Activated CD4-positive, alpha-beta T cell treated with anti-CD3 and anti-CD28 coated beads for 1 hour (primary cell): ENCODE results near the gene SDK2.
"Not testable (repeated sequence)": the region's sequence is repeated elsewhere in the genome, so short reads cannot be mapped to it uniquely, and the experiment has no call there.

Experiments
- DNase-seq: peaks from one replicate; pipeline ENCODE4 v3.0.0-alpha.2; 2020

The SDK2 gene

DNA sequence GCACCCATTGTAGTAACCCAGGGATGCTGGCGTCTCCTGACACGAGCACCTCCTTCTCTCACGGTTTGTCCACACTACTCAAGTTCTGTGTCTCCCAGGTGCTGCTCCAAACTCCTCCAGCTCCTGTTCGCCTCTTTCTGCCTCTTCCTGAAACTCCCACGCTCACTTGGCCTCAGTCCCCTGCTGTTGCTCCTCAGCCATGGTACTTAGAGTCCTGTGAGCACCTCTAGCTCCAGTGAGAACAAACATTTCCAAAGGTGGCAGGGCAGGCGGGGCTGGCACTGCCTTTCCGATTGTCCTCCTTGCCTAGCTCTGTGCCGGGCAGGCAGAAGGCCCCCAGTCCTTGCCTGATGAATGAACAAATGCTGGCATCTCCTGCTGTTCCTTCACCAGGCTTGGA is 146.1 kb downstream of the SDK2 start:
- no peak for DNase-seq

DNA sequence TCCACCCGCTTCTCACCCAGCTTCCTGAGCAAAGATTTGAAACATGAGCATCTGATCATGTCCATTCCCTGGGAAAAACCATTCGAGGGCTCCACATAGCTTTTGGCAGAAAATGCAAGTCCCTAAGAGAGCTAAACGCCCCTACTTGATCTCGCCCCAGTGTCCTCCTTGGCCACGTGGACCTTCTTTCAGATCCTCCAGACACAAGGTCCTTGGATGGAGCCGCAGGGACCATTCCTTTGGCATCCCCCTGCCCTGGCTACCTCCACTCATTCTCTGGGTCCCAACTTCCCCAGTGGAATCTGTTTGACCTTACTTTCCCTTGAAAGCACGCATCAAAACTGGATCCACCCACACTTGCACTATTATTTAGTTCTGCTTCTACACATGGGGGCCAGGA is 146.5 kb downstream of the SDK2 start:
- DNase-seq: no peak

DNA sequence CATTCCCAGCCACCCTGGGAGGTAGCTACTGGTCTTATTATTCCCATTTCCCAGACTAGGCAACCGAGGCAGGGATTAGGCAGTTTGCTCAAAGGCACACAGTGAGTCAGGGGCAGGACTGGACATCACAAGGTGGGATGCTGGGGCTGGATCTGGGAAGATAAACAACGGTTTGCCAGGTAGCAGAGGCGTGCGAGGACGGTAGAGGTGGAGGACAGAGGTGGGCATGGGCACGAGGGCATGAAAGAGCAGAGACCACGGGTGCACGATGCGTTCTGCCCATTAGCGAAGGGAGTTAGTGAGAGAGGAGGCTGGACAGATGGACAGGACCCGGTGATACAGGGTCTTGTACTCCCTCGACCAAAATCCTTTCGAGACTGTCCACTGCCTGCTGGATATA is 148.0 kb downstream of the SDK2 start:
- DNase-seq: no peak

GRCh38 chr17:73495641-73496040 is 148.6 kb downstream of the SDK2 start:
- no peak for DNase-seq

GRCh38 chr17:73494950-73495349 is 149.3 kb downstream of the SDK2 start:
- DNase-seq: no peak

- no peak for DNase-seq
Observed at GRCh38 chr17:73493956-73494926, 150.0 kb downstream of the SDK2 start.

DNA sequence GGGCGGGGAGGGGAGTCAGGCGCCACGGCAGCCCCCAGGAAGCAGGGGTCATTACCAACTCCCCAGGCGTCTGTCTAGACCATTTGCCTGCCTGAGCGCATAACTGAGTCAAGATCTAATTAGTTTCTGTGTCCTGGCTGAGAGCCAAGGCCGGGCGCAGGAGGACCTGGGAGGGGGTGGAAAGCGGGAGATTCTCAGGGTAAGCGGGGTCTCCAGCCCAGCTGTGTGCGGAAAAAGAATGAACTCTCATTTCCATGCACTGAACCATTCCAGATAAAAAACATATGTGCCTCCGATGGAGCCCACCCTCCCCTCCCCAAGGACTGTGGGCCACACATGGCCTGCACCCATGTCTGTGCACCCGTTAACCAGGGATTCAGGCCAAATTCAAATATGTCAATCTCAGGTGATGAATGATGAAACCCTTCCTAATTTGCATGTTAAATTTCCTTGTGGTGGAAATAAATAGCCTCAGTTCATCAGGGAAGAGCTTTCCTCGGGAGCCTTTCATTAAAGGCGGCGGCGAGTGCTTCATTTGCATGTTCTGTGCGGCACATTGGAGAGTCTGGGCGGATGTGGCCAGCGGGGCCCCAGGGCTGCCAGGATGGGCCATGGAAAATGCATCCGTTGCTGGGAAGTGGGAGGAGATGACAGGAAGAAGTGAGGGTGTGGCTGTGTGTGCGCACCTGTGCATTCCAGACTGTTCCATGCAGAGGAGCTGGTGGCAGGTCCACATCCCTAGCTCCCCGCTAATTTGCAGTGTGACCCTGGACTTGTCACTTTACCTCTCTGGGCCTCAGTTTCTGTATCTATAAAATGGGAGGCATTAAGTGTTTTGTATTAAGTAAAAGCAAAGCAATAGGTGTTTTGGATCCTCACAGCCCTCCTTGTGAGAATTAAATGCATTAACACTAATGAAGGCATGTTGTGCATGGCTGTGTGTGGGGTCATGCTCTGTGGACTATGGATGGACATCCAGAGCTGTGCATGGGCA is 151.1 kb downstream of the SDK2 start:
- no peak for DNase-seq

DNA sequence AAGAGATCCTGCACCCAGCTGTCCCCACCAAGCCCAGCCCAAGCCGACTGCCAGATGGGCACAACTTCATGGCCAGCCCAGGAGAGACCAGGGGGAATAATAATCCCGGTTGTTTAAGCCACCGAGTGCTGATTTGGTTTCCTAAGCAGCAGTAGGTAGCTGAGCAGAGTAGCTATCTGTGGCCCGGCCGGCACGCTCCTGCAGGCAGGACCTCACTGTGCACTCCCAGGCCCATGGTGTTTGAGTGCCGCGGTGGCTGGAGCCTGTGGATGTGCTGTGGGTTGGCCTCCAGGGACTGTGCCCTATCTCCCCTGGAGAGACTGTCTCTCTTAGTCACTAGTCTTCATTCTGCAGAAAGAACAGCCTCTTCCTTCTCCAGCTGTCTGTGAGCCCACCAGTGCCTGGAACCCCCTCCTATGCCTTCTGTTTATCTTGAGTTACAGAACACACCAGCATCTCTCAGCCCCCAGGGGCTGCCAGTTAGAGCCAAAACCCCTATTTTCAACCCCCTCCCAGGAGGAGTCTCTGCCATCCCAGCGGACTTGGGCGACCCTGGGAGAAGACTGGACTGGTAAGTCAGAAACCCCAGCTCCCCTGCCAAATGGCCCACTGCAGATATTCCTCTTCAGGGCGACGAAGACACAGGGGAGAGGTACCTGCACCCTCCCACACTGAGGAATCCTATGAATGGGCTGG is 152.0 kb downstream of the SDK2 start:
- DNase-seq: no peak

DNA sequence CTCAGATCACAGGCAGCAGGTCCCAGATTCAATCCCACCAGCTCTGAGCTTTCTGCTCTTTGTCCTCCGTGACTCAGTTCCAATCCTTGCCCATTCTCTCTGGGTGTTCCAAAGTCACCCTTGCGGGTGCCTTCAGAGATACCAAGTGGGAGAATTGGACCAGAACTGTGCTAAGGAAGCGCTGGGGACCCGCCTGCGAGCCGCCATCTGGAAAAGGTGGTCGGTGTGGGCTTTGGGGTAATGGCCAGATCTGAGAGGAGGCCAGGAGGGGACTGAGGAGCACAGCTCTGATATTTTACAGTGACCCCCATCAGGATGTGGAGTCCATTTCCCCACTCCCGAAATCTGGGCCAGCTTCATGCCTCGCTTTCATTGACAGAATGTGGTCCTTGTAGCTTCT is 152.6 kb downstream of the SDK2 start:
- no peak for DNase-seq

- DNase-seq: no peak
Observed at GRCh38 chr17:73490851-73491250, 153.4 kb downstream of the SDK2 start.

GRCh38 chr17:73489991-73490390 is 154.3 kb downstream of the SDK2 start:
- DNase-seq: no peak

DNA sequence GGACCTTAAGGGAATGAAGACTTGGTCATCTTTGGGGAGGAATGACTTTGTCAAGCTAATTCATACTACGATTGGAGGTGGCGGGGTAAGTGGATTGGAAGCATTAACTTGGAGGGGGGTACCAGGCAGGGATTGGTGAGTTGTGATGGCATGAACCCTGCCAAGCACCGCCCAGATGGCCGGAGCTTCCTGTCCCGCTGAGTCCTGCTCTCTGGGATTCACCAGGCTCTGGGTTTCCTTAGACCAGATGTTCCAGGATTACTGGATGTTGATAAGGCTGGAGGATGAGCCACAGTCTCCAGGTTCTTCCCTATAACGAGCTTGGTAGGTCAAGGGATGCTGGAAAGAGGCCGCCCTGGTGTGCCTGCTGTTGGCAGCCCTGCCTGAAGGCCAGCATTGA is 154.9 kb downstream of the SDK2 start:
- DNase-seq: no peak

- no peak for DNase-seq
Observed at GRCh38 chr17:73485130-73485529, 159.1 kb downstream of the SDK2 start.

GRCh38 chr17:73482894-73483293 is 161.4 kb downstream of the SDK2 start:
- DNase-seq: no peak

DNA sequence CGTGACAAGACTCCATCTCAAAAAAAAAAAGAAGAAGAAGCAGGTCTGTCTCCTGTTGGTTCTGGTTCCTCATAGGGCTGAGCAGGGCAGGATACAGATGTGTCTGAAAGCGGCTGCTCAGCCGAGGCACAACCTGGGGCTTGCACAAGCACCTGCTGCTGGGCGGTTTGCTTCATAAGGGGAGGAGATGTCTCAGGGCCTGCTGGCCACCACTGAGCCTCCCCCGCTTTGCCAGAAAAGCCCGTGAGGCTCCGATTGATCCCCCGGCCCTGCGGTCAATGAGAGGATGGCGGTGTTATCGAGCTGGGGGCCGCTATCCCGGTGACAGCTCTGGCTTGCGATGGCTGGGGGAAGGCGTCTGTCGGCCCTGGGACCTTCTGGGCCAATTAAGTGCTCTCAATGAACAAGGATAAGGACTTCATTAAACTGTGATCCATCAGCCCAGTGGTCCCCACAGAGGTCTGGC is 162.0 kb downstream of the SDK2 start:
- no peak for DNase-seq

DNA sequence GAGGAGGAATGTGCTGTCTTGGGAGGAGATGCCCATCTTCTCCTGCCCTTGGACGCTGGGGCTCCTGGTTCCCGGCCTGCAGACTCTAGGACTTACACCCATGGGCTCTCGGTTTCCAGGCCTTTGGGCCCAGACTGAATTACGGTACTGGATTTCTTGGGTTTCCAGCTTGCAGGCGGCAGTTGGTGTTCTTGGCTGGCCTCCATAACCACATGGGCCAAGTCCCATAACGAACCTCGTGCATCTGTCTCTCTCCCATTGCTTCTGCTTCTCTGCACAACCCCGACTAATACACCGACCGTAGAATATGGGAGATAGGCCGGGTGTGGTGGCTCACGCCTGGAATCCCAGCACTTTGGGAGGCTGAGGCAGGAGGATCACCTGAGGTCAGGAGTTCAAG is 162.6 kb downstream of the SDK2 start:
- DNase-seq: no peak

DNA sequence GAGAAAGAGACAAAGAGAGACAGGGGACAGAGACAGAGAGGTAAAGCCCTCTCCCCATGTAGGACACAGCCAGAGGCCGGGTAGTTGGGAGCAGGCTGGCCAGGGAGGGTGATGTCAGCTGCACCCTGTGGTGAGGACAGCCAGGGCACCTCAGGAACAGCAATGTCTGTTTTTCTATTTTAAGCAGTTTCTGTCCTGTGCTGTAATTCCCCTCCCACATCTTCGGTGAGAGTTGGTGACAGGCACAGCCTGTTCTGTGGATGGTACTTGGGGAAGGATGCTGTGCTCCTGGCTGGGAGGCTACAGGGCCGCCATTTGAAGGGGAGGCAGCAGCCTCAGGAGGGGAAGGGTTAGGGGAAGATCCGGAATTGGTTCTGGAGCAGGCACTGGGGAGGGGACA is 163.5 kb downstream of the SDK2 start:
- DNase-seq: no peak

DNA sequence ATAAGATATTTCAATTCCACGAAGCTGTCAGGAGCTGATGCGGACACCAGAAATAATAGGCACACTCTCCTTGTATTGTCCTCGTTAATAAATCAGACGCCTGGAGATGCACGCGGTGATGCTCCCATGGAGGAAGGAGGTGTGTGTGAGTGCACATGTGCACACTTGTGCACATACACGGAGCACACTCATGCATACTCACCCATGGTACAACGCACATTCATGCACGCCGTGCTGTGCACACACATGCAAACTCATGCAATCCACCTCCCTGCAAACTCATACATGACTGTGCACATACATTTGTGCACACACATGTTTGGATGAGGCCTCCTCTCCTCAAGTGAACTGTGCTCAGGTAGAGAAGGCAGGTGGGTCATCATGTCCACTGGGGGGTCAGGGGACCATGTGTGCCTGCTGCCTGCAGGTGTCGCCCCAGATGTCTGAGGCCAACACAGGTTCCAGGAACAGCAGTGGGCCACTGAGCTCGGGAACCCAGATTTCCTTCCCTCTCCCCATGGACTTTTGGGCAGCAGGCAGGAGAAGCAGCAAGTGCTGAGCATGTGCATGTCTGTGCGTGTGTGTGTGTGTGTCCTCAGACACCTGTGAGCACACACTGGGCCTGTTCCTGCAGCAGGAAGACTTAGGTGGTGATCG is 165.3 kb downstream of the SDK2 start:
- DNase-seq: no peak

- DNase-seq: no peak
Observed at GRCh38 chr17:73478334-73478733, 165.9 kb downstream of the SDK2 start.

DNA sequence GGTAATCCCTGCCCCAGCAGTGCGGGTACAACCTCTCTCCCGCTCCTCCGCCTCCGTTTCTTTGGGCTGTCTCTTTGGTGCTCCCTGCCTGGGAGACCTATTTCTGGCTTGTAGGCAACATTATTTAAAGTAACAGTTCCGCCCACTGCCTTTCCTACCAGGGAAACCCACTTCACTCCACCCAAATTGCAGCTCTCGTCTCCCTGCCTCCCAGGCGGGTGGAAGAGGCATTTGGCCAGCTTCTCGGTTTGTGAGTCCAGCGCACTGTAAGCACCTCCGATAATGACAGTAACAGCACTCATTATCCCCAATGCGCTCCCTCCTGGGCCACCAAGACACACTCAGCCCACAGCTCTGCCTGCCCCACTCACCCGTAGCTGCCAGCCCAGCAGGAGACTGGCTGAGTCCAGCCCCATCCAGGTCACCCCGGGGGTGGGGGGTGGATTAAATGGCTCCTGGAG is 167.3 kb downstream of the SDK2 start:
- no peak for DNase-seq

GRCh38 chr17:73474370-73474988 is 169.8 kb downstream of the SDK2 start:
- no peak for DNase-seq

DNA sequence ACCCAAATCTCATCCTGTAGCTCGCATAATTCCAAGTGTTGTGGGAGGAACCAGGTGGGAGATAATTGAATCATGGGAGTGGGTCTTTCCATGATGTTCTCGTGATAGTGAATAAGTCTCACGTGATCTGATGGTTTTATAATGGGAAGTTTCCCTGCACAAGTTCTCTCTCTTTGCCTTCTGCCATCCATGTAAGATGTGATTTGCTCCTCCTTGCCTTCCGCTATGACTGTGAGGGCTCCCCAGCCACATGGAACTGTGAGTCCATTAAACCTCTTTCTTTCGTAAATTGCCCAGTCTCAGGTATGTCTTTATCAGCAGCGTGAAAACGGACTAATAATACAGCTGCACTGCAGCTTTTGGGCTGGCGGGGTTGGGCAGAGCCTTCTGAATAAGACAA is 171.5 kb downstream of the SDK2 start:
- DNase-seq: not testable (repeated sequence)
